Renal pelvis (tissue), 12 donors: ENCODE data around the gene SDSL. TPM values are rescaled to one million over a fixed set of nuclear protein-coding genes. Genes with fewer than 3 reads are reported as not detected.

ENCODE experiments used
- DNase-seq: peaks from one replicate; pipeline ENCODE4 v3.0.0-alpha.2; 2013
- long read RNA-seq, 16 experiments: transcript quantifications; one replicate each; lab custom pipeline, GENCODE V29; 2026
- polyA plus RNA-seq, 3 donors: library from polyadenylated mRNA; unstranded; fragments of 120-200 nt; gene quantifications; one replicate each; pipeline ENCODE4 v1.2.1, GENCODE V29; 2013; ENCODE audit not compliant: insufficient read length in 3 of 3

The SDSL gene
- 10 to 100 TPM; 15.4 to 18.2 (median 16.2) TPM for polyA plus RNA-seq
- long read RNA-seq, donor 1, transcript SDSL-202 (8 exons, 1,449 nt): major isoform, 14 of 14 reads
- long read RNA-seq, donor 1, partial matches to known transcripts: 0 of 14 reads
- long read RNA-seq, donor 1, other reads (novel, unspliced or antisense): 0 of 14 reads
- long read RNA-seq, donor 2, transcript SDSL-202 (8 exons, 1,449 nt): major isoform, 10 of 10 reads
- long read RNA-seq, donor 2, partial matches to known transcripts: 0 of 10 reads
- long read RNA-seq, donor 2, other reads (novel, unspliced or antisense): 0 of 10 reads
- long read RNA-seq, donor 3, transcript SDSL-202 (8 exons, 1,449 nt): major isoform, 10 of 10 reads
- long read RNA-seq, donor 3, partial matches to known transcripts: 0 of 10 reads
- long read RNA-seq, donor 3, other reads (novel, unspliced or antisense): 0 of 10 reads
- long read RNA-seq, donor 4, transcript SDSL-202 (8 exons, 1,449 nt): major isoform, 7 of 7 reads
- long read RNA-seq, donor 4, partial matches to known transcripts: 0 of 7 reads
- long read RNA-seq, donor 4, other reads (novel, unspliced or antisense): 0 of 7 reads
- long read RNA-seq, donor 5, transcript SDSL-202 (8 exons, 1,449 nt): major isoform, 7 of 7 reads
- long read RNA-seq, donor 5, partial matches to known transcripts: 0 of 7 reads
- long read RNA-seq, donor 5, other reads (novel, unspliced or antisense): 0 of 7 reads
- long read RNA-seq, donor 6, transcript SDSL-202 (8 exons, 1,449 nt): major isoform, 14 of 20 reads
- long read RNA-seq, donor 6, partial matches to known transcripts: 6 of 20 reads
- long read RNA-seq, donor 6, other reads (novel, unspliced or antisense): 0 of 20 reads
- long read RNA-seq, donor 7, transcript SDSL-202 (8 exons, 1,449 nt): major isoform, 12 of 12 reads
- long read RNA-seq, donor 7, partial matches to known transcripts: 0 of 12 reads
- long read RNA-seq, donor 7, other reads (novel, unspliced or antisense): 0 of 12 reads
- long read RNA-seq, donor 8, partial matches to known transcripts: 0 of 2 reads
- long read RNA-seq, donor 8, other reads (novel, unspliced or antisense): 0 of 2 reads
- long read RNA-seq, donor 9, transcript SDSL-202 (8 exons, 1,449 nt): major isoform, 14 of 27 reads
- long read RNA-seq, donor 9, partial matches to known transcripts: 13 of 27 reads
- long read RNA-seq, donor 9, other reads (novel, unspliced or antisense): 0 of 27 reads
- long read RNA-seq, donor 10, transcript SDSL-202 (8 exons, 1,449 nt): major isoform, 10 of 16 reads
- long read RNA-seq, donor 10, partial matches to known transcripts: 6 of 16 reads
- long read RNA-seq, donor 10, other reads (novel, unspliced or antisense): 0 of 16 reads
- long read RNA-seq, donor 11, transcript SDSL-202 (8 exons, 1,449 nt): major isoform, 5 of 5 reads
- long read RNA-seq, donor 11, partial matches to known transcripts: 0 of 5 reads
- long read RNA-seq, donor 11, other reads (novel, unspliced or antisense): 0 of 5 reads
- long read RNA-seq, donor 12, transcript SDSL-202 (8 exons, 1,449 nt): major isoform, 14 of 14 reads
- long read RNA-seq, donor 12, partial matches to known transcripts: 0 of 14 reads
- long read RNA-seq, donor 12, other reads (novel, unspliced or antisense): 0 of 14 reads
- long read RNA-seq, donor 13, transcript SDSL-202 (8 exons, 1,449 nt): major isoform, 5 of 5 reads
- long read RNA-seq, donor 13, partial matches to known transcripts: 0 of 5 reads
- long read RNA-seq, donor 13, other reads (novel, unspliced or antisense): 0 of 5 reads
- long read RNA-seq, donor 14: 0 reads
- long read RNA-seq, donor 15, transcript SDSL-202 (8 exons, 1,449 nt): major isoform, 12 of 12 reads
- long read RNA-seq, donor 15, partial matches to known transcripts: 0 of 12 reads
- long read RNA-seq, donor 15, other reads (novel, unspliced or antisense): 0 of 12 reads
- long read RNA-seq, donor 16, transcript SDSL-202 (8 exons, 1,449 nt): major isoform, 5 of 5 reads
- long read RNA-seq, donor 16, partial matches to known transcripts: 0 of 5 reads
- long read RNA-seq, donor 16, other reads (novel, unspliced or antisense): 0 of 5 reads

GRCh38 chr12:113422030-113422885 is at the start of gene SDSL:
SDSL (plus strand) TSS chr12:113422380; CDS start chr12:113427983, 5,603 bp downstream.
- DNase-seq: peak; percentile 61

DNA sequence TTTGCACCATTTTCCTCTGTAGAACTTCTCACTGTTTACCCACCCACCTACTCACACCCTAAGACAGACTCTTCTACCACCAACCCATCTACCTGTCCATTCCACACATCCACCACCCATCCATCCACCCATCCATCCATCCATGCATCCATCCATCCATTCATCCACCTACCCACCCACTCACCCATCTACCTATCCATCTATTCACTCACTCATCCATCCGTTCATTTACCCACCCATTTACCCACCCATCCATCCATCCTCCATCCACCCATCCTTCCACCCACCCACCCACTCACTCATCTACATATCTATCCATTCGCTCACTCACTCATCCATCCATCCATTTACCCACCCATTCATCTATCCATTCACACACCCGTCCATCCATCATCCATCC is 48.7 kb upstream of the SDSL start:
- DNase-seq: no peak

DNA sequence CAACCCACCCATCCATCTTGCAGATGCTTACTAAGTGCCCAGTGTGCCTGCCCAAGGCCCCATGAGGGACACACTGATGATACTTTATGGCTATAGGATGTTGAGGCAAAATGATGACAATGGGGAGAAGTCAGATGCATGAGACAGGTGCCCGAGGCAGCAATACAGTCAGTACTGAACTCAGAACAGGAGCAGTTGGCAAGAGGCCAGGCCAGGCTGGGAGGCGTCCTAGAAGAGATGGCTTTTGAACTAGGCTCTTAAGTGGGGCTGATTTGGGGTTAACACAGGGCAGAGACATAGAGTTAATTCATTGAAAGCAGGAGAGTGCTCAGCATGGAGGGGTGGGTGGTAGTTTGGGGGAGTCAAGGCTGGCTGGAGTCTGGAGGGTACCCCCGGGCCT is 48.2 kb upstream of the SDSL start:
- no peak for DNase-seq

- DNase-seq: no peak
Measured at GRCh38 chr12:113374823-113375428, 47.3 kb upstream of the SDSL start.

GRCh38 chr12:113378291-113378690 is 43.9 kb upstream of the SDSL start:
- no peak for DNase-seq

DNA sequence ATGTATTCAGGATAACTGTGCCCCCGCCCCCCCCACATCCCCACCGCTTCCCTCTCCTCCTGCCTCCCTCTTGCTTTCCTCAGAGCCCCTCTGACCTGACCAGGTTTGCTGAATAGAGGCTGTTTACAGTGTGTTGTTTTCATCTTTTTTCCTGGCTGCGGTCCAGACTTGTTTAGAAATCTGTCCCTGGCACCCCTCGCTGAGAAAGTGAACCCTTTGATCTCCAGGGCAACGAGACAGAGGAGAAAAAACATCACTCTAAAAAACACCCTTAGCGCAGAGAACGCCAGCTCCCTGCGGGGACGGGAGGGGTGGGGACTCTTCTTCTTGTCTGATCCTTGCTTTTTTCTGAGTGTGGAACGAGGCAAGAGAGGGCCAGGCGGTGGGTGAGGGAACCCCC is 41.0 kb upstream of the SDSL start:
- DNase-seq: no peak

DNA sequence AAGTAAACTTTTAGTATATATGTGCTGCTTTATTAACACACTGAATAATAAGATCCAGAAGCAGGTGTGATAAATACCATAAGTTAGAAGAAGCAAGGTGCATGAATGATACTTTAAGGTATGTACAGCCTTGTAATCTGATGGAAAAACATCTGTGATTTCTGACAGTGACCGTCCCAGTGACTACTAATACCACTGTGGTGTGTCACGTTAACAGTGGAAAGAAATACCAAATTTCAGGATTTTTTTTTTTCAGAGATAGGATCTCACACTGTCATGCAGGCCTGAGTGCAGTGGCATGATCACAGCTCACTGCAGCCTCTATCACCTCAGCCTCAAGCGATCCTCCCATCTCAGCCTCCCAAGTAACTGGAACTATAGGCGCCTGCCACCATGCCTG is 40.0 kb upstream of the SDSL start:
- no peak for DNase-seq

DNA sequence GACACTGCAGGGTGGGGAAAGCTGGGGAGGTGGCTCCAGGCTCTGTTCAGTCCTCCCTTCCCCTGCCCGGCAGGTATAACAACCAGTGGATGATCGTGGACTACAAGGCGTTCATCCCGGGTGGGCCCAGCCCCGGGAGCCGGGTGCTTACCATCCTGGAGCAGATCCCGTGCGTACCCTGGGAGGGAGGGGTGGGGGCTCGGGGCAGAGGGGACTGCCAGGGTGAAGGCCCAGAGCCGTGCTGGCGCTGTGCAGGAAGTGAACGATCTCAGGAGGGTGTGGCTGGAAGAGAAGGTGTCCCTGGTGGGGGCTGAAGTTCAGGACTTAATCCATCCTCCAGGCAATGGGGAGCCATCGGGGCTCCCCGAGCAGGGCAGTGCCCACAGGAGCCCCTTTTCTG is 37.4 kb upstream of the SDSL start:
- no peak for DNase-seq

- DNase-seq: no peak
Measured at GRCh38 chr12:113385282-113385882, 36.8 kb upstream of the SDSL start.

DNA sequence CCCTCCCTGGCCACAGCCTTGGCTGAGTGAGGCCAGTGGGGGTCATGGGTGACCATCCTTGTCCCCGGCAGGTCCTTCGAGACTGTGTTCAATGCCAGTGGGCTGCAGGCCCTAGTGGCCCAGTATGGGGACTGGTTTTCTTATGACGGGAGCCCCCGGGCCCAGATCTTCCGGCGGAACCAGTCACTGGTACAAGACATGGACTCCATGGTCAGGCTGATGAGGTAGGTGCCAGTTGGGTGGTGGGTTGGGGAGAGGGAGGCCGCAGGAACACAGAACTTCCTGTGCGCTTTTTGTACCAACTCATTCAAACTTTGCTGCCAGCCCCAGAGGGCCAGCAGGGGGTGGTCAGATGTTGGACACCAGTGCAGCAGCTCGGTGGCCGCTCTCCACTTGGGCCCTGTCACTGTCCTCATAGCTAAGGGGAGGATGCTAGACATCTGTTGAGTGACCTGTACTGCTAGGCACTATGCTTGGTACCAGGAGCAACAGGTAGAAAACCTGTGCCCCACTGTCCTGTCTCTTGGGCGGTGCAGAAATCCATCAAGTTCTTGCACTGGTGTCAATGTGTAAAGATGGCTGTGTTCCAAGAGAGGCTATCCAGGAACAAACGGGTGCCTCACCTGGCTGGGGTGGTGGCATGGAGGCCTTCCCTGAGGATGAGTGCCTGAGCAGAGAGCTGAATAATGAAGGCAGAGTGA is 35.2 kb upstream of the SDSL start:
- no peak for DNase-seq

GRCh38 chr12:113387631-113388030 is 34.5 kb upstream of the SDSL start:
- no peak for DNase-seq

DNA sequence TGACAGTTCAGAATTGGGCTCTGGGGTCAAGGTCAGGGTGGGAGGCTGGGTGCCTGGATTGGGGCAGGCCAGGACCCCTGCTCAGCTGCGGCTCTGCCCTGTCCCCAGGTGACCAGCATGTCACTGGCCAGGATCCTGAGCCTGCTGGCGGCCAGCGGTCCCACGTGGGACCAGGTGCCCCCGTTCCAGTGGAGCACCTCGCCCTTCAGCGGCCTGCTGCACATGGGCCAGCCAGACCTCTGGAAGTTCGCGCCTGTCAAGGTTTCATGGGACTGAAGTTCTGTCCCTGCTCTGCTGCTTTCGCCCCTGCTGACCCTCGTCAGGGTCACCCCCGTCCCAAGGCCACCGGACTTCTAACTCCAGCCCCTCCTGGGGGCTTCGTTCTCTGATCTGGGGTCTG is 33.8 kb upstream of the SDSL start:
- no peak for DNase-seq

DNA sequence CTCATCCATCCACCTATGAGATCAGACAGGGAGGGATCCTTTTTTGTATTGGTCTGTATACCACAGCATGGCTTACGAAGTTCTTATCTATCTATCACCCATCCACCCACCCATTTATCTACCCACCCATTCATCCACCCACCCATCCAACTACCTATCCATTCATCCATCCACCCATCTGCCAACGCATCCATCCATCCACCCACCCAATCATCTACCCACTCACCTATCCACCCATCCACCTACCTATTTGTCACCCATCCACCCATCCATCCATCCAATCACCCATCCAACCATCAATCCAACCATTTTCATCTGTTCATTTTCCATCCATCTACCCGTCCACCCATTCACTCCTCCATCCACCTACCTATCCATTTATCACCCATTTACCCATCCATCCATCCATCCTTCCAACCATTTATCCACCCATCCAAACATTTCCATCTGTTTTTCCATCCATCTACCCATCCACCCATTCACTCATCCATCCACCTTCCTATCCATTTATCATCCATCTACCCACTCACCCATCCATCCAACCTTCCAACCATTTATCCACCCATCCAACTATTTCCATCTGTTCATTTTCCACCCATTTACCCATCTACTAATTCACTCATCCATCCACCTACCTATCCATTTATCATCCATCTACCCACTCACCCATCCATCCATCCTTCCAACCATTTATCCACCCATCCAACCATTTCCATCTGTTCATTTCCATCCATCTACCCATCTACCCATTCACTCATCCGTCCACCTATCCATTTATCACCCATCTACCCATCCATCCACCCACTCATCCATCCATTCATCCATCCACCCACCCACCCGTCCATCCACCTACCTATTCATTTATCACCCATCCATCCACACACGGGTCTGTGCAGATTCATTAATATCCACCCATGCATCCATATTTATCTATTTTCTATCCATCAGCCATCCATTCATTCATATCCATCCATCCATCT is 31.8 kb upstream of the SDSL start:
- no peak for DNase-seq

DNA sequence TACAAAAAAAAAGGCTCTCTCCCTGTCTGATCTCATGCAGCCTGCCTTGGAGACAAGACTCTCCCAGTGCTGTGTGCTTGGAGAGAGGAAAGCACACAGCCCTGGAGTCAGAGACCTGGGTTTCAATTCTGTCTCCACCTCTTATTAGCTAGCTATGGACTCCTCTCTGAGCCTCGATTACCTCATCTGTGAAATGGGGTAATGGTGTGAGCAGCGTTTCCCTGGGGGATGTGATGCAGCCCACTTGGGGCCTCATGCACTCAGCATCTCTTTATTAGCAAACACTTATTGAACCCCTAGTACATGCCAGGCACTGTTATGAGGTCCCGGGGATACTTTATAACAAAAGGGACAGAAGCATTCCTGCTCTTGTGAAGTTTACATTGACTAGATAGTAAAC is 31.0 kb upstream of the SDSL start:
- no peak for DNase-seq

DNA sequence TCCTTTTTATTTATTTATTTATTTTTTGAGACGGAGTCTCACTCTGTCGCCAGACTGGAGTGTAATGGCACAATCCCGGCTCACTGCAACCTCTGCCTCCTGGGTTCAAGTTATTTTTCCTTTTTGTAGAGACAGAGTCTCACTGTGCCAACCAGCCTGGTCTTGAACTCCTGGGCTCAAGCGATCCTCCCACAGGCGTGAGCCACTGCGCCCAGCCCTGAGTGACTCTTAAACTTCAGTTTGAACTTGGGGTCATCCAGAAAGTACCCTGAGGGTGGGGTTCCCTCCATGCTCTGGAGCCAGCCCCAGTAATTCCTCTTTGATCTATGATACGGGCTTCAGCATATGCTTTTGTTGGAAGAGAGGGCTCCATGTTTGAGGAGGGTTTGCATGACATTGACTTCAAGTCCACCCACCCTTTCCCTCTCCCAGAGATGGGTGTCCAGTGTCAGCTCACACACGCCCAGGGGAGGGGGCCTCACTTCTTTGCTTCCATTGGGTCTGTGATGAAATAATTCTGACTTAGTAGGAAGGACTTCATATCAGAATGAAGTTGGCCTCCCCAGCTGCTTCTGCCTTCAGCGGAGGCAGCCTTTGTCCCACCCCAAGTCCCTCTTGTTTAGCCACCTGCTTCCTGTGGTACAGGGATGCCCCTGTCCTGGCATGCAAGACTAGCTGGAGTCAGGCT is 30.4 kb upstream of the SDSL start:
- no peak for DNase-seq

- no peak for DNase-seq
Measured at GRCh38 chr12:113392520-113392919, 29.7 kb upstream of the SDSL start.
